HG03175 (cell line): ENCODE data around the gene DST.

Experiments used
- ATAC-seq: cut with Tn5 transposase; IDR thresholded peaks from one replicate; pipeline ENCODE4 v1.9.1; 2021; ENCODE audit warnings: mild to moderate bottlenecking, moderate library complexity; ENCODE audit not compliant: unreplicated experiment

DST gene

GRCh38 chr6:56448046-56448445, 194.6 kb downstream of the DST start:
- no peak for ATAC-seq

- no peak for ATAC-seq
Observed at GRCh38 chr6:56445818-56446217, 196.9 kb downstream of the DST start.

GRCh38 chr6:56444855-56445254, 197.8 kb downstream of the DST start:
- no peak for ATAC-seq

GRCh38 chr6:56440551-56440981, 202.1 kb downstream of the DST start:
- no peak for ATAC-seq

GRCh38 chr6:56437171-56437900, 205.4 kb downstream of the DST start:
- no peak for ATAC-seq

GRCh38 chr6:56435754-56436153, 206.9 kb downstream of the DST start:
- no peak for ATAC-seq

- ATAC-seq: no peak
Observed at GRCh38 chr6:56435326-56435725, 207.4 kb downstream of the DST start.

GRCh38 chr6:56434606-56435005, 208.1 kb downstream of the DST start:
- no peak for ATAC-seq

- ATAC-seq: no peak
Observed at GRCh38 chr6:56433119-56433518, 209.6 kb downstream of the DST start.

GRCh38 chr6:56432194-56432593, 210.5 kb downstream of the DST start:
- ATAC-seq: no peak

- no peak for ATAC-seq
Observed at GRCh38 chr6:56430629-56431600, 211.8 kb downstream of the DST start.

GRCh38 chr6:56424542-56425083, 218.1 kb downstream of the DST start:
- no peak for ATAC-seq

GRCh38 chr6:56424064-56424463, 218.6 kb downstream of the DST start:
- no peak for ATAC-seq

- no peak for ATAC-seq
Observed at GRCh38 chr6:56420296-56420695, 222.4 kb downstream of the DST start.

- ATAC-seq: no peak
Observed at GRCh38 chr6:56419191-56419590, 223.5 kb downstream of the DST start.

- no peak for ATAC-seq
Observed at GRCh38 chr6:56417823-56418222, 224.9 kb downstream of the DST start.

GRCh38 chr6:56416247-56416646, 226.4 kb downstream of the DST start:
- ATAC-seq: no peak

- no peak for ATAC-seq
Observed at GRCh38 chr6:56408976-56409375, 233.7 kb downstream of the DST start.
